Measurements from ENCODE around the gene RGS12. TPM values are rescaled to one million over a fixed set of nuclear protein-coding genes. Genes with fewer than 3 reads are reported as not detected.

The RGS12 gene
- total RNA-seq (2014; rRNA removed; shearing (Covaris generic)): 13.2 and 15.2 TPM in 2 replicates
- 9.3 and 10.7 TPM in 2 replicates for polyA plus RNA-seq (2016; fragmentation: Nextera tagmentation; extraction: Ambion mirVana)

- Histone ChIP-seq H3K9ac (peak within 1 kb of the TSS; percentile 94), H3K27me3 (replicated peaks; ENCODE audit: insufficient read depth) (no peaks in the 10 kb centered on the region), H3K4me1 (ENCODE audit: insufficient read depth) (peaks cover 10% of the 10 kb centered on the region), H3K4me2 (ENCODE audit: unreplicated experiment) (peak within 1 kb of the TSS; percentile 96), H3K9me2 (ENCODE audit: insufficient read depth) (no peaks in the 10 kb centered on the region), H3K79me2 (ENCODE audit: insufficient read depth) (peaks cover 7% of the 10 kb centered on the region; the same call in 1 of the 2 replicates), H2AFZ (peak within 1 kb of the TSS; percentile 89), H3K27ac (peak within 1 kb of the TSS; percentile 52), H3F3A (ENCODE audit: insufficient read depth) (no peaks in the 10 kb centered on the region), H3K9me3 (ENCODE audit: low read depth) (no peaks in the 10 kb centered on the region), H4K20me1 (ENCODE audit: insufficient read depth) (no peaks in the 10 kb centered on the region), H3K4me3 (peak within 1 kb of the TSS; percentile 89), H3K36me3 (ENCODE audit: low read depth) (no peaks in the 10 kb centered on the region)
- peak; percentile 97 for DNase-seq
- in situ Hi-C loops (cut with MboI): no loop called here
- TF ChIP-seq EZH2 (IDR thresholded peaks at IDR 0.05; ENCODE audit: insufficient read depth, poor library complexity, severe bottlenecking) (no peak), EZH2phosphoT487 (IDR thresholded peaks at IDR 0.05; ENCODE audit: insufficient read depth, low read depth) (no peak)
- WGBS, 2 experiments (ENCODE audit: low coverage in 1 of 2, low lambda C conversion rate in 2 of 2, missing lambda C conversion rate in 2 of 2): 1 to 3% methylated on average over 24 to 52 of the region's 121 CpGs
Observed at GRCh38 chr4:3292571-3293400, at the start of gene RGS12. RGS12 (plus strand) TSS chr4:3293021; CDS start chr4:3316171, 23,150 bp downstream.

DNA sequence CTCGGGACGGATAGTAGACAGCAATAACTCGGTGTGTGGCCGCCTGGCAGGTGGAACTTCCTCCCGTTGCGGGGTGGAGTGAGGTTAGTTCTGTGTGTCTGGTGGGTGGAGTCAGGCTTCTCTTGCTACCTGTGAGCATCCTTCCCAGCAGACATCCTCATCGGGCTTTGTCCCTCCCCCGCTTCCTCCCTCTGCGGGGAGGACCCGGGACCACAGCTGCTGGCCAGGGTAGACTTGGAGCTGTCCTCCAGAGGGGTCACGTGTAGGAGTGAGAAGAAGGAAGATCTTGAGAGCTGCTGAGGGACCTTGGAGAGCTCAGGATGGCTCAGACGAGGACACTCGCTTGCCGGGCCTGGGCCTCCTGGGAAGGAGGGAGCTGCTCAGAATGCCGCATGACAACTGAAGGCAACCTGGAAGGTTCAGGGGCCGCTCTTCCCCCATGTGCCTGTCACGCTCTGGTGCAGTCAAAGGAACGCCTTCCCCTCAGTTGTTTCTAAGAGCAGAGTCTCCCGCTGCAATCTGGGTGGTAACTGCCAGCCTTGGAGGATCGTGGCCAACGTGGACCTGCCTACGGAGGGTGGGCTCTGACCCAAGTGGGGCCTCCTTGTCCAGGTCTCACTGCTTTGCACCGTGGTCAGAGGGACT lies 49.6 kb upstream of the RGS12 start:
- H3K36me3 ChIP-seq (ENCODE audit: low read depth): no peaks in the 10 kb centered on the region
- WGBS, 2 experiments (ENCODE audit: low coverage in 1 of 2, low lambda C conversion rate in 2 of 2, missing lambda C conversion rate in 2 of 2): 89% methylated on average over 21 to 23 of the region's 23 CpGs
- no peak overlapping the region for H3K27ac ChIP-seq
- no peaks in the 10 kb centered on the region for H3K4me1 ChIP-seq (ENCODE audit: insufficient read depth)
- DNase-seq: no peak
- peaks cover 3% of the 10 kb centered on the region; the same call in 1 of the 2 replicates for H3F3A ChIP-seq (ENCODE audit: insufficient read depth)
- H3K4me2 ChIP-seq (ENCODE audit: unreplicated experiment): no peak overlapping the region
- H4K20me1 ChIP-seq (ENCODE audit: insufficient read depth): no peaks in the 10 kb centered on the region
- H3K27me3 ChIP-seq (replicated peaks; ENCODE audit: insufficient read depth): no peaks in the 10 kb centered on the region
- no peak overlapping the region for H2AFZ ChIP-seq
- H3K4me3 ChIP-seq: no peak overlapping the region
- H3K9me2 ChIP-seq (ENCODE audit: insufficient read depth): no peaks in the 10 kb centered on the region
- TF ChIP-seq EZH2phosphoT487 (IDR thresholded peaks at IDR 0.05; ENCODE audit: insufficient read depth, low read depth) (no peak), EZH2 (IDR thresholded peaks at IDR 0.05; ENCODE audit: insufficient read depth, poor library complexity, severe bottlenecking) (no peak)
- no peak overlapping the region for H3K9ac ChIP-seq
- no peaks in the 10 kb centered on the region for H3K9me3 ChIP-seq (ENCODE audit: low read depth)
- H3K79me2 ChIP-seq (ENCODE audit: insufficient read depth): no peaks in the 10 kb centered on the region
- in situ Hi-C loops (cut with MboI): no loop called here

- in situ Hi-C loops (cut with MboI): no loop called here
Observed at GRCh38 chr4:3244002-3244401, 48.8 kb upstream of the RGS12 start.

DNA sequence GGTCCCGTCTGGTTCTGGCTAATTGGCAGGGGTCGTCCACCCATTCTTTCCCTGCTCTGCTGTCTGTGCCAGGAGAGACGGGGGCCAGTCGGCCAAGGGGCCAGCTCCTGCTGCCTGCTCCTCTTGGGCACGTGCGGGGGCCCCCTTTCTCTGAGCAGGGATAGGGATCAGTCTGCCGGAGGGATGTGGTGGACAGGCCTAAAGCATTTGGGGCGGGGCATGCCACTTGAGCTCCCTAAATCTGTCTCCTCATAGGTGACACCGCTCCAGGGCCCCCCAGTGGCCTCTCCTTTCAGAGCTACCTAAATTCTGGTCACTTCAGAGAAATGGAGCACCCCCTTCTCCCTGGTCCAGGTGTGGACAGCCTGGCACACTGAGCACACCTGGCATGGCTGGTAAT lies 48.1 kb upstream of the RGS12 start:
- H3K27me3 ChIP-seq (replicated peaks; ENCODE audit: insufficient read depth): no peaks in the 10 kb centered on the region
- no peak overlapping the region for H3K27ac ChIP-seq
- H3K36me3 ChIP-seq (ENCODE audit: low read depth): no peaks in the 10 kb centered on the region
- no peak for DNase-seq
- no peaks in the 10 kb centered on the region for H3K79me2 ChIP-seq (ENCODE audit: insufficient read depth)
- no peaks in the 10 kb centered on the region for H3K9me2 ChIP-seq (ENCODE audit: insufficient read depth)
- H3F3A ChIP-seq (ENCODE audit: insufficient read depth): peaks cover 3% of the 10 kb centered on the region; the same call in 1 of the 2 replicates
- no peak overlapping the region for H2AFZ ChIP-seq
- H3K9me3 ChIP-seq (ENCODE audit: low read depth): no peaks in the 10 kb centered on the region
- no peaks in the 10 kb centered on the region for H3K4me1 ChIP-seq (ENCODE audit: insufficient read depth)
- TF ChIP-seq EZH2phosphoT487 (IDR thresholded peaks at IDR 0.05; ENCODE audit: insufficient read depth, low read depth): no peak
- no peak for TF ChIP-seq EZH2 (IDR thresholded peaks at IDR 0.05; ENCODE audit: insufficient read depth, poor library complexity, severe bottlenecking)
- H3K9ac ChIP-seq: no peak overlapping the region
- WGBS, 2 experiments (ENCODE audit: low coverage in 1 of 2, low lambda C conversion rate in 2 of 2, missing lambda C conversion rate in 2 of 2): 82 to 85% methylated on average over 9 of the region's 9 CpGs
- H3K4me2 ChIP-seq (ENCODE audit: unreplicated experiment): no peak overlapping the region
- in situ Hi-C loops (cut with MboI): no loop called here
- no peak overlapping the region for H3K4me3 ChIP-seq
- no peaks in the 10 kb centered on the region for H4K20me1 ChIP-seq (ENCODE audit: insufficient read depth)

More at GRCh38 chr4:3244002-3244401, 48.8 kb upstream of the RGS12 start:
- H3K4me1 ChIP-seq (ENCODE audit: insufficient read depth): no peaks in the 10 kb centered on the region
- no peak for DNase-seq
- H3K27me3 ChIP-seq (replicated peaks; ENCODE audit: insufficient read depth): no peaks in the 10 kb centered on the region
- no peaks in the 10 kb centered on the region for H3K9me2 ChIP-seq (ENCODE audit: insufficient read depth)
- H2AFZ ChIP-seq: no peak overlapping the region
- 44 to 56% methylated on average over 1 of the region's 1 CpG for WGBS, 2 experiments (ENCODE audit: low coverage in 1 of 2, low lambda C conversion rate in 2 of 2, missing lambda C conversion rate in 2 of 2)
- no peaks in the 10 kb centered on the region for H4K20me1 ChIP-seq (ENCODE audit: insufficient read depth)
- no peak overlapping the region for H3K4me3 ChIP-seq
- H3K4me2 ChIP-seq (ENCODE audit: unreplicated experiment): no peak overlapping the region
- H3K9me3 ChIP-seq (ENCODE audit: low read depth): no peaks in the 10 kb centered on the region
- TF ChIP-seq EZH2phosphoT487 (IDR thresholded peaks at IDR 0.05; ENCODE audit: insufficient read depth, low read depth): no peak
- no peak for TF ChIP-seq EZH2 (IDR thresholded peaks at IDR 0.05; ENCODE audit: insufficient read depth, poor library complexity, severe bottlenecking)
- H3K36me3 ChIP-seq (ENCODE audit: low read depth): no peaks in the 10 kb centered on the region
- H3K27ac ChIP-seq: no peak overlapping the region
- no peaks in the 10 kb centered on the region for H3K79me2 ChIP-seq (ENCODE audit: insufficient read depth)
- no peak overlapping the region for H3K9ac ChIP-seq
- peaks cover 3% of the 10 kb centered on the region; the same call in 1 of the 2 replicates for H3F3A ChIP-seq (ENCODE audit: insufficient read depth)

All from GM23248 (cell line).